WTC11 (cell line): ENCODE data around the gene GUCD1.

ENCODE experiments used
- CBFB ChIP-seq: sonication (generic); formaldehyde crosslinking; IDR thresholded peaks from 2 replicates; pipeline ENCODE4 v1.8.1; 2022; ENCODE audit warnings: mild to moderate bottlenecking, low read depth, missing genetic modification reagents
- CREM ChIP-seq: sonication (generic); formaldehyde crosslinking; IDR thresholded peaks from 2 replicates; pipeline ENCODE4 v1.8.1; 2022; ENCODE audit warnings: mild to moderate bottlenecking, missing genetic modification reagents, moderate library complexity
- FOXJ3 ChIP-seq: sonication (generic); formaldehyde crosslinking; IDR thresholded peaks from 2 replicates; pipeline ENCODE4 v1.9.0; 2021; ENCODE audit warnings: missing genetic modification reagents, mild to moderate bottlenecking, borderline replicate concordance
- FOXK1 ChIP-seq: sonication (generic); formaldehyde crosslinking; IDR thresholded peaks from 2 replicates; pipeline ENCODE4 v1.8.0; 2022; ENCODE audit warnings: mild to moderate bottlenecking, moderate library complexity, missing genetic modification reagents
- NFYB ChIP-seq: sonication (generic); formaldehyde crosslinking; conservative IDR thresholded peaks from 2 replicates; pipeline ENCODE4 v1.8.0; 2022; ENCODE audit warnings: low read depth, missing genetic modification reagents
- TF ChIP-seq, protein P1 (sequence below): sonication (generic); formaldehyde crosslinking; IDR thresholded peaks from 2 replicates; pipeline ENCODE4 v1.8.0; 2022; ENCODE audit warnings: mild to moderate bottlenecking, missing genetic modification reagents
- TF ChIP-seq, protein P2 (sequence below): fragments of 200-600 bp; IDR thresholded peaks from 2 replicates; pipeline ENCODE4 v1.8.0; 2022; ENCODE audit warnings: antibody characterized with exemption

DNA sequence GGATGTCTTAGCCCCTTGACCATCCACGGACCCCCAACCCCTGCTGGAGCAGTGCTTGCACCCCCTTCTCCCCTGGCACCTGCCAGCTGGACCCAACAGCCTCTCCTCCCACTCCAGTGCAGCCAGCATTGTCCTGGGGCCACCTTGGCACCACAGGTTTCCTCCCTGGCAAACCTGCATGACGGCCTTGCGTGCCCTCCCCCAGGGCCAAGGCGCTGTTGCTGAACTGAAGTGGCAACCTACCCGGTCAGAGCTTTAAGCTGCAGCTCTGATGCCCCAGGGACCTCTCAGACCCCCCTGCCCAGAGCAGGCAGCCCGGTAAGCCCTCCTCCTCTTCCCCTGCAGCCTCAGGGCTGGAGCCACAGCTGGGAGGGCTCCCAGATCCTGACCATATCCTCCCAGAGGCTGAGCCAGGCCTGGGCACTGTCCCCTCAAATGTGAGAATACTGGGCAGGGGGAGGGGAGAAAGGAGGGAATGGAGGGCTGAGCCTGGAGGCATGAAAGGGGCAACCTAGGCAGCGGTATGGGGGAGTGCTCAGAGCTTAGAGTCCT is 39.7 kb upstream of the GUCD1 start:
- TF ChIP-seq FOXJ3 (CRISPR knock-in tag): no peak
- TF ChIP-seq, protein P1, sequence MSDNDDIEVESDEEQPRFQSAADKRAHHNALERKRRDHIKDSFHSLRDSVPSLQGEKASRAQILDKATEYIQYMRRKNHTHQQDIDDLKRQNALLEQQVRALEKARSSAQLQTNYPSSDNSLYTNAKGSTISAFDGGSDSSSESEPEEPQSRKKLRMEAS (CRISPR knock-in tag): no peak
- TF ChIP-seq NFYB (CRISPR knock-in tag): no peak
- TF ChIP-seq CREM (CRISPR knock-in tag): no peak
- TF ChIP-seq FOXK1 (CRISPR knock-in tag): no peak
- TF ChIP-seq, protein P2, sequence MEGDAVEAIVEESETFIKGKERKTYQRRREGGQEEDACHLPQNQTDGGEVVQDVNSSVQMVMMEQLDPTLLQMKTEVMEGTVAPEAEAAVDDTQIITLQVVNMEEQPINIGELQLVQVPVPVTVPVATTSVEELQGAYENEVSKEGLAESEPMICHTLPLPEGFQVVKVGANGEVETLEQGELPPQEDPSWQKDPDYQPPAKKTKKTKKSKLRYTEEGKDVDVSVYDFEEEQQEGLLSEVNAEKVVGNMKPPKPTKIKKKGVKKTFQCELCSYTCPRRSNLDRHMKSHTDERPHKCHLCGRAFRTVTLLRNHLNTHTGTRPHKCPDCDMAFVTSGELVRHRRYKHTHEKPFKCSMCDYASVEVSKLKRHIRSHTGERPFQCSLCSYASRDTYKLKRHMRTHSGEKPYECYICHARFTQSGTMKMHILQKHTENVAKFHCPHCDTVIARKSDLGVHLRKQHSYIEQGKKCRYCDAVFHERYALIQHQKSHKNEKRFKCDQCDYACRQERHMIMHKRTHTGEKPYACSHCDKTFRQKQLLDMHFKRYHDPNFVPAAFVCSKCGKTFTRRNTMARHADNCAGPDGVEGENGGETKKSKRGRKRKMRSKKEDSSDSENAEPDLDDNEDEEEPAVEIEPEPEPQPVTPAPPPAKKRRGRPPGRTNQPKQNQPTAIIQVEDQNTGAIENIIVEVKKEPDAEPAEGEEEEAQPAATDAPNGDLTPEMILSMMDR: no peak
- no peak for TF ChIP-seq CBFB (CRISPR knock-in tag)
